Stimulated activated CD8-positive, alpha-beta memory T cell treated with anti-CD3 and anti-CD28 coated beads, Interleukin-7, amount 100 ng/mL, for 4 hours (primary cell): ENCODE results near the gene NOC2L.
"Not testable (repeated sequence)": the region's sequence is repeated elsewhere in the genome, so short reads cannot be mapped to it uniquely, and the experiment has no call there.

Experiments
- DNase-seq, 2 donors: peaks; one replicate each; pipeline ENCODE4 v3.0.0-alpha.2; 2020; ENCODE audit warnings: low read depth in 2 of 2

NOC2L gene

GRCh38 chr1:993379-993995, 34.4 kb upstream of the NOC2L start:
- no peak for DNase-seq

DNA sequence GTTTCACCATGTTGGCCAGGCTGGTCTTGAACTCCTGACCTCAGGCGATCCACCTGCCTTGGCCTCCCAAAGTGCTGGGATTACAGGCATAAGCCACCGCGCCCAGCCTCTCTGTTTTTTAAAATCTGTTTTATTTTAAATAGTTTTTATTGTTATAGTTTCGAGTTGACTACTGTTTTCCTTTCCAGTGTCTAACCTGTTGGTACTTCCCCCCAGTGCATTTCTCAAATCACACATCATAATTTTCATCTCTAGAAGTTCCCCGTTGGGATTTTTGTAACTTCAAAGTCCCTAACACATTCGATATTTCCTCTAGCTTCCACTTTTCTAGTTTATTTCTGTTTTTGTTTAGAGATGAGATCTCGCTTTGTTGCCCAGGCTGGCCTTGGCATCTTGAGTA, 33.3 kb upstream of the NOC2L start:
- DNase-seq = no peak

GRCh38 chr1:991895-992294, 32.8 kb upstream of the NOC2L start:
- no peak for DNase-seq

GRCh38 chr1:991275-991674, 32.2 kb upstream of the NOC2L start:
- not testable (repeated sequence) for DNase-seq

DNA sequence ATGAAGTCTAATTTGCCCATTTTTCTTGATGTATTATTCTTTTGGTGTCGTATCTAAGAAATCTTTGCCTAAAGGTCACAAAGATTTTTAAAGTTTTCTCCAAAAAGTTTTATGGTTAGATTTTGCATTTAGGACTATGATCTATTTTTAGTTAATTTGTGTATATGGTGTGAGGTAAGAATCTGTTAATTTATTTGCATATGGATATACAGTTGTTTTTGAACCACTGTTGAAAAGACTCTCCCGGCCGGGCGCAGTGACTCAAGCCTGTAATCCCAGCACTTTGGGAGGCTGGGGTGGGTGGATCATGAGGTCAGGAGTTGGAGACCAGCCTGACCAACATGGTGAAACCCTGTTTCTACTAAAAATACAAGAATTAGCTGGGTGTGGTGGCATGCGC, 29.0 kb upstream of the NOC2L start:
- DNase-seq = not testable (repeated sequence)

DNA sequence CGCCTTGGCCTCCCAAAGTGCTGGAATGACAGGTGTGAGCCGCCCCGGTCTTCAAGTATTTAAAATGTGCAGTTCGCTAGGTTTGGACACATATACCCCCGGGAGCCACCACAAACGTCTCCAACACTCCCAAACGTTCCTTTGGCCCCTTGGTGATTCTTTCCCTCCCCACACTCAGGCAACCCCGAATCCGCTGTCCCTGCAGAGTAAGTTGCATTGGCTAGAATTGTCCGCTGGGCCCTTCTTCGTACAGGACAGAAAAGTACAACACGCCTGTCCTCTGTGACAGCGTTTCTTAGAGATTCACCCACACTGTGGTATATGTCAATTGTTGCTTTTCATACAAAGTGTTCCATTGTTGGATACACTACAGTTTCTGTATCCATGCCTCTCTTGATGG, 26.1 kb upstream of the NOC2L start:
- DNase-seq = no peak

DNA sequence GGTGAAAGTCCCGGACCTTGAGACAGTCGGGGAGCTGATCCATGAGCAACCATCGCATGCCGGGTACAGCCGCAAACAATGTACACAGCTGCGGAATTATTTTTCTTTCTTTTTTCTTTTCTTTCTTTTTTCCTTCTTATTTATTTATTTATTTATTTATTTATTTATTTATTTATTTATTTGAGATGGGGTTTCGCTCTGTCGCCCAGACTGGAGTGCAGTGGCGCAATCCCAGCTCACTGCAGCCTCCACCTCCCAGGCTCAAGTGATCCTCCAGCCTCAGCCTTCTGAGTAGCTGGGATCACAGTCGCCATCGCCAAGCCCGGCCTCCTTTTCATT, 25.4 kb upstream of the NOC2L start:
- DNase-seq = no peak

DNA sequence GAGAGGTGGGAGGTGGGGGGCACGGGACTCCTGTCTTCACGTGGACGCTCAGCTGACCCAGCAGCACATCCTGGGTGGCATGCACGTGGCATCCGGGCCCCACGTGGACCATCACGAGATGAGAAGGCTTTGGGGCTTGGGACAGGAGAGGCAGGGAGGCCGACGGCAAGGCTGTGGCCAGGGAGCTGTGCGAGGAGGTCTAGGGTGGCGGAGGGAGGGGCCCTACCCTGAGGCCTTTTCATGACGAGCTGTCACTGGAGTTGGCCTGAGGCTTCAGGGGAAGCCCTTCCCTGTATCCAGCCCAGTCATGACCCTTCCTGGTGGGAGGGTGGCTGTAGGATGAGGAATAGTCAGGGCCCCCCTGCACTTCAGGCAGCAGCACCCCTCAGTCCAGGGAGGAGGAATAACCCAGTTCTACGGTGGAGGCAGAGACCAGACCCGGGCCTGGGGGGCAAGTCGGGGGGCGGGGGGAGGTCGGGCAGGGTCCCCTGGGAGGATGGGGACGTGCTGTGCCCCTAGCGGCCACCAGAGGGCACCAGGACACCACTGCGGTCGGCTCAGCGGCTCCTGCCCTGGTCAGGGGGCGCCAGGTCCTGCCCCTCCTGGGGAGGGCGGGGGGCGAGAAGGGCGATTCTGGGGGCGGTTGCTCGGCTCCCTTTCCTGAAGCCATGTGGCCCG, 24.9 kb upstream of the NOC2L start:
- DNase-seq = no peak

DNA sequence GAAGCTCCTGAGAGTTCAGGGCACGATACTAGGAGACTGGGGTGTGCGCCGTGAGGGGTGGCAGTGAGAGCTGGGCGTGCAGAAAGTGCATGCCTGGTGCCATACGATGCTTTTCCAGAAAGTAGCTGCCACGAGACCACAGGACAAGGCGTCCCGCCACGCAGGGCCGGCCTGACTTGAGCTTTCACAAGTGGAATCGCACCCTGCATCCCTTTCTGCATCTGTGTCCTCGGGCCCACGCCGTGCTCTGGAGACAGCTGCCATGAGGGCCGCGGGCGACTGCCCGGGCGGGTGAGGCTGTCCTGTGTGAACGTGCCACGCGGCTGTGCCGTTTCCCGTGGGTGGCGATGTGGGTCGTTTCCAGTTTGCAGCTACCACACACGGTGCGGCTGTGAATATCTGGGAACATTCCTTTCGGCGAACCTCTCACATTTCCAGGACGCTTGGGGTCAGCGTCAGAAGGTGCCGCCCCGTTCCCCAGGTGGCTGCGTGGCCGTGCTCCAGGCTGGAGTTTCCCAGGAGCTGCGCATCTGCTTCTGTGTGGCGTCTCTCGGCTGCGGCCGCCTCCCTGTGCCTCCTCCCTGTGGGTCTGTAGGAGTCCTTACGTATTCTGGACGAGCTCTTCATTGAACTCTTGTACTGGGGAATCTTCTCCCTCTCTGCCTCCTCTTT, 23.8 kb upstream of the NOC2L start:
- DNase-seq = no peak

DNA sequence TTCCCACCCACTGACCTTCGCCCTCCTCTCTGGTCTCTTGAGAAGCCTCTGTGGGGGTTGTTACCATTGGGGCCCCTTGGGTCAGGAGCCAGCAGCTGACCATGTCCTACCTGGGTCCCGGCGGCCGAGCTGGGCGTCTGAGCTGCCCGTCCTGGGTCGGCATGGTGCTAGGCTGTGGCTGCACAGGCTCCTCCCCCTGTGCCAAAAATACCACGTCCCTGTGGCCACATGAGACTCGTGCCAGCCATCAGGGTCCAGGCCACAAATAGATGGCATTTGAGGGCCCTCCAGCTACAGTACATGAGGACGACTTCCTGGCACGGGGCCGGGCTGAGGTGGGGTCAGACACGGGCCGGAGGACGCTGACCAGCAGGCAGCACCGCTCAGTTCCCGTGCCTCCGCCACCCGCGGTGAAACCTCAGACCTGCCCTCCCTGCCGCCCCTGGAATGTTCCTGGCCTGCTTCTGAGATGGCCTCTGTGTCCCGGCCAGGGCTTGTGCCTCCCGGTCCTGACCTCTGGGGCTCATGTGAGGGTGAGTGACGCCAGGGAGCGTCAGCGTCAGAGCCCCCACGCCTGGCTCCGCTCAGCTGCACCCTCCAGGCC, 23.0 kb upstream of the NOC2L start, which contains the start of gene PERM1:
Gene PERM1, minus strand, starts transcription at position 139 of the 604 bp plus-strand sequence. CDS start 1,064 bp downstream, outside the sequence.
- no peak for DNase-seq

DNA sequence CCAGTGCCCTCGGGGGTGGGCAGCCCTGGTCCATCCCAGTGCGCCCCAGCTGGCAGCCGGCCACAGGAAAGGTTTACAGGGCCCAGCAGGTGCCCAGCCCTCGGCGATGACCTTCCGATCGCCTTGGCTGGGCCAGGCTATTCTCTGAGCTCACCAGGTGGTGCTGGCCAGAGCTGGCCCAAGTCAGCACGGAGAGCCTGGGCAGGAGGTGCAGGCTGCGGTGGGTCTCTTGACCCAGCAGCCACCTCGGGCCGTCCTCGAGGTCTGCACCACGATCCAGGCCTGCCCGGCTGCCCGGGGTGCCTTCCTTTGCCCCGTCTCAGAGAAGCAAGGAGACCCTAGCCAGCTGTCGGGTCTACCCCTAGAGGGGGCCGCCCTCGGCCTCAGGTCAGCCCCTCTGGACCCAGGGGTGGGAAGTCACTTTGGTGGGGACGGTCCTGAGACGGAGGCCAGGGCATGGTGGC, 22.5 kb upstream of the NOC2L start:
- no peak for DNase-seq

DNA sequence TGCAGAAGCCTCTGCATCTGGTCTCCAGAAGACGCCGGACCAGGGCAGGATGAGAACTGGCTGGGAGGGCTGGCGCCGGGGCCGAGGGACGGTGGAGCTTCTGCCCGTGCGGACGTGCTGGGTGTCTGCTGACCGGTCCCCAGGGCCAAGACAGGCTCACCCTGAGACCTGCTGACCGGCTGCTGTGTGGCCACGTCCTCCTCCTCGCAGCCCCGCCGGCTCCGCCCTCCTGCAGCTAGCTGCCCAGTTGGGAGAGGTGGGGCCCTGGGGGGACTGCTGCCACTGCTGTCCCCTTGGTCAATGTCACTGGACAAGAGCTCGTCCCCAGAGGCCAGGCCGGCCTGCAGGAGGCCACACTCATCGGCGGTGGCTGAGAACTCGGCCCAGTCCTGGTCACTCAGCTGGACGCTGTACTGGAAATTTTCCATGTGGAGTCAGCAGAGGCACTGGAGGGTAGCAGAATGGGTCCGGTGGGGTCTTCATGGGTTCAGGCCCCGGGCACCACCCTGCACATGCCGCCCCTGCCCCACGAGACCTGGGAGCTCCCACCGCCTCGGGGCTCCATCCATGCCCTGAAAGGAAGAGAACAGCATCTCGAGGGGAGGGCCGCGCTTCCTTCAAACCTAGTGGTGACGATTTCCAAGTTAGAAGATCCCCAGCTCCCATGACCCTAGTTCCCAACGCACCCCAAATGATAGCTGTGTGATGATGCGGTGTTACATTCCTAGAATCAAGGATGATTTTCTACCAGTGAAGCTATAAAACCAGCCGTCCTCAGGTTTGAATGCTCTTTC, 21.7 kb upstream of the NOC2L start:
- DNase-seq = no peak

GRCh38 chr1:980137-980571, 21.1 kb upstream of the NOC2L start:
- DNase-seq = no peak

GRCh38 chr1:979744-980072, 20.7 kb upstream of the NOC2L start:
- DNase-seq = no peak

- no peak for DNase-seq
Measured at GRCh38 chr1:978835-979743, 20.0 kb upstream of the NOC2L start.

DNA sequence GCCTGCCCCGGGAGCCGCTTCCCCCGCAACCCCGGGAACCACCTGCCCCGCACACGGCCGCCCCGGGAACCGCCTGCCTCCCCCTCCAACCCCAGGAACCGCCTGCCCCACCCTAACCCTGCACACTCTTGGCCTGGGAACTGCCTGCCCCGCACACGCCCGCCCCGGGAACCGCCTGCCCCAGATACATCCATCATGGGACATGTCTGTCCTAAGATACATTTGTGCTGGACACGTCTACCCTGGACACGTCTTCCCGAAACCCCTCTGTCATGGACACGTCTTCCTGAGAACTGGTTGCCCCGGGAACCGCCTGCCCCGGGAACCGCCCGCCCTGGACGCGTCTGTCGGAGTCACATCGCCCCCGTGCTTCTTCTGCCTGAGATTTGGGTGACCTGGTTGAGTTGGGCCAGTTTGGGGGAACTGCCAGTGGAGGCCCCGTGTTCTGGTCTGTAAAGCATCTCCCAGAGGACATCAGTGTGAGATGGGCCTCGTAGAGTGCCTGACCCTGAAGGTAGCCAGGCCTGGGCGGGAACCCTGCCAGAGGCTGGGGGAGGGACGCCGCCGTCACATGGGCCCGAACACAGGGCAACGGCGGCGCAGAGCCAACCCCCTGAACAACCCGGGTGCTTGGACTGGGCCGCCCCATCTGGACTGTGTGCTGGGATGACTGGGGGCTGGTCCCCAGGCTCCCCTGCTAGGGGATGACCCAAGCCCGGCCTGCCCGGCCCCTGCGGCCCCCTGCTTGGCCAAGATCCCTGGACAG, 19.2 kb upstream of the NOC2L start:
- DNase-seq = no peak

GRCh38 chr1:976791-977190, 17.7 kb upstream of the NOC2L start:
- DNase-seq = not testable (repeated sequence)

DNA sequence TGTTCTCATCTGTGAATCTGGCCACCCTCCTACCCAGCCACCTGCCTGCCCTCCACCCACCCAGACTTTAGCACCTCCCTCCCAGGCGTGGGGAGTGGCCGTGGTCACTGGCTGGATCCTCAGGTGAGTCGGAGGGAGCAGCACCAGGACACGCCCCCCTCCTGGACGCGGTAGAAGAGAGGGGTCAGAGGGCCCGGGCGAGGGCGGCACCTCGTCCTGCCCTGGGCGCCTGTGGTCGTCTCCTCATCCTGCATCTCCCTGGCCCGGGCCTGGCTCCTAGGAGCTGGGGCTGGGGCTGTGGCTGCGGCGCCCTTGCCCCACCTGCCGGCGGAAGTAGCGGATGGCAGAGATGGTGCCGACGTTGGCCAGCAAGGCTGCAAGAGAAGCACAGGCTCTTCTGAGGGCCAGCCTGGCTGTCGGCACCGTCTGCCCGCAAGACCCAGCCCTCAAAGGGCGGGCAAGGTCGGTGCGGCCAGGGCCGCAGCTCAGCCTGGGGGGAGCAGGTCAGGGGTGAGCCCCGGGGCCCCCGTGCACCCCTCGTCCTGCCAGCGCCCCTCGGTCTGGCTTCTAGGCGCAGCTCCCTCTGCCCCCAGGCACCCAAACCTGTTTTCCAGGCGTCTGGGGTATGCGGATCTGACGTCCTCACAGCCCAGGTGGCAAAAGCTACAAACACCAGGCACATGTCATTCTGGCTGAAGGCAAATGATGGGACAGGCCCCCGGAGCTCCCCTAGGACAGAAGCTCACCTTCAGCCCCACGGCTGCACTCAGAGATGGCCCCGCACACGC, 17.0 kb upstream of the NOC2L start:
- DNase-seq = peak in 1 of 2 donors; percentile 52

DNA sequence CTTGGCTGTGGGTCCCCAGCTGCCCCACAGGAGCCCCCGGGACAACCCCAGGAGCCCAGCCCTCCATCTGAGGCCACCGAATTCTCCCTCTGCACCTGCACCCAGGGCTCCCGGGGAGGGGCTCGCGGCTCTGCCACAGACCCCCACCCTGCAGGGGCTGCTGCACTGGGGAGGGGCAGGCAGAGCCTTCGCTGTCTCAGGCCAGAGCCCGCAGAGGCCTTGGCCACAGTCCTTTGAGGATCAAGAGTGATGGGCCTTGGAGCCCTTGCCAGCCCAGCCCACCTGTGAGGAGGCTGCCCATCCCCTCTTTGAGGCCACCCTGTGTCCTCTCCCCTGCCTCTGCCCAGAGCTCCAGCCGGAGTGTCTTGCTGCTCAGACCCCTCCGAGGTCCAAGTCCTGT, 16.3 kb upstream of the NOC2L start:
- no peak for DNase-seq
